8988T (cell line): Measurements from ENCODE around the gene SUN1.
"Not testable (repeated sequence)": the region's sequence is repeated elsewhere in the genome, so short reads cannot be mapped to it uniquely, and the experiment has no call there.

Experiments used
- DNase-seq: peaks from one replicate; pipeline ENCODE4 v3.0.0; 2011

Gene SUN1

GRCh38 chr7:835021-835420 is 2.7 kb downstream of the SUN1 start:
- DNase-seq: no peak

- DNase-seq: no peak
Measured at GRCh38 chr7:835485-836401, 3.5 kb downstream of the SUN1 start.

GRCh38 chr7:836429-836828 is 4.2 kb downstream of the SUN1 start:
- peak; percentile 41 for DNase-seq

DNA sequence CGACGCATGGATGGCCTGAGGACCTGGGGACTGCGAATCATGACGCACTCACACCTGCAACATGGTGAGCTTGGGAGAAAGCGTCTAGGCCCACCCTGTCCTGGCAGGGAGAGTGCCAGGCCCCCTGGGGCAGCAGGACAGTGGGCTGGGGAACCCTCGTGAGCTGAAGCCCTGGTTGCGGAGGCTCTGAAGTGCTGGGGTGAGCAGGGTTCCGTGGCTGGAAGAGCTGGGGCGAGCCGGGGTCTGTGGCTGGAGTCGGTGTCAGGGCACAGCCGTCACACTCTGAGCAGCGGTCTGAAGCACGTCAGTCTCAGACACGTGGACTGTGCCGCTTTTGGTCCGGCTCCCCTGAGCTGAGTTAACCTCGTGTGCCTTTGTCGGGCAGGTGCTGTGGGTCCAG is 4.7 kb downstream of the SUN1 start:
- DNase-seq: no peak

GRCh38 chr7:840001-840600 is 7.8 kb downstream of the SUN1 start:
- DNase-seq: no peak

GRCh38 chr7:841943-842342 is 9.7 kb downstream of the SUN1 start:
- DNase-seq: no peak

DNA sequence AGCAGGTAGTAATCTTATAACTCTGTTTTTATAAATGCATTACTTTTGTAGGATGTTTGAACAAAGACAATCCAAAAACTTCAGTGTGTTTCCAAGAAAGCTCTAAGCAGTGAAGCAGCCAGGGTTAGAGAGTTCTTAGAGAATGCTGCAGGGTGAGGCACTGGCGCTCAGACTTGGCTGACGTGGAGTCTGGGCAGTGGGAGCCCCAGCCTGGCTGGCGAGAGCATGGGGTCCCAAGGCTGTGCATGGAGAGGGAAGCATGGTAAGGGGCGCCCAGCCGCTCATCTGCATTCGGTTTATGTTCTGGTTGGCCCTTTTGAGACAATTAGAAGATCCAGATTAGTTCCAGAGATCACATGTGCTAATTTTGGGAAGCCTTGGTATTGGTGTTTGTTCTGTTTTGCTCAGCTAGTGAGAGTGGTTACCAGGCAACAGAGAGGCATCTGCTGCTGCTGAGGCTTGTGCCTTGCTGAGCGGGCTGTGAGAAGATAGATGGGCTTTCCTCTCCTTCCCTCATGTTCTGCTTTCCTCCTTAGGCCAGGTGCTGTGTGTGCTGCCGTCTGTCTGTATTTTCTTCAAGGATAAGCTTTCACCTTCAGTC is 10.3 kb downstream of the SUN1 start:
- DNase-seq: no peak

DNA sequence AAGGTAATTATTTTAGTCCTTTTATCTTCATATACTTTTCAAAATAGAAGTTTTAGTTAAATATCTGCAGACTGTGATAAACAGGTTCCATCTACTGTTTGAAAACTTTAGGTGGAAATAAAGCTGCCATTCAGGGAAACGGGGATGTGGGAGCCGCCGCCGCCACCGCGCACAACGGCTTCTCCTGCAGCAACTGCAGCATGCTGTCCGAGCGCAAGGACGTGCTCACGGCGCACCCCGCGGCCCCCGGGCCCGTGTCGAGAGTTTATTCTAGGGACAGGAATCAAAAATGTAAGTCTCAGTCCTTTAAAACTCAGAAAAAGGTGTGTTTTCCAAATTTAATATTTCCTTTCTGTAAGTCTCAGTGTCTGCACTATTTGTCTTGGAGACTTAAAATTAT is 11.0 kb downstream of the SUN1 start:
- DNase-seq: no peak

DNA sequence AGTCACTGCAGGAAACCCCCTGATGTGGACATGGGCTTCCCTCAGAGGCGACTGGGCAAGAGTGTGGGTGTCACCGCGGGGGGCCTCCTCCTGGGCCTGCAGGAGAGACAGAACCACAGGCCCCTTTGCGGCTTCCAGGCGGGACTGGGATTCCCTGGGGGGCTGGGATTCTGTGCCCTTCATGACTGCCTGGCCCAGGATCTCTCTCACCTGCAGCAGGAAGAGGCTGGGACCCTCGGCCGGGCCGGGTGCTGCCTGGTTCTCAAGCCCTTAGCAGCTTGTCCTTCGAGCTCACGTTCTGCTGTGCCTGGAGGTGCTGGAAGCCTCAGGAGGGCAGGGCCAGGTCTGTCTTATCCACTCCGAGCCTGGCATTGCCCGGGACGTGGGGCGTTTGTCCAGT is 11.8 kb downstream of the SUN1 start:
- no peak for DNase-seq

DNA sequence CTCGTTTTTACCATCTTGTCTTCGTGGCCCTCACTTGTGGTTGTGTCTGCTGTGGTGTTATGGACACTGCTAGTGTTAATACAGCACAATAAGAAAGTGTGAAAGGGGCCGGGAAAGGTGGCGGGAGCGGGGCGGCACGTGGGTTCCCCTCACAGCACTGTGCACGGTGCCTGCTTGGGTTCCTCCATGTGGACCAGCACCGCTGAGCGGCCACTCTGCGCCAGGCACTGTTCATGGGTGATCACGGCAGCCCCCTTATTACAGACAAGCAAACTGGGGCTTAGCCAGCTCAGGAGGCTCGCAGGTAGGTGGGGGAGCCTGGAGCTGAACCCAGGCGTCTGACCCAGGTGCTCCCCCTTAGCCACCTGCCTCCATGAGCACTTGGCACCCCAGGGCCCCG is 12.2 kb downstream of the SUN1 start:
- DNase-seq: no peak

- no peak for DNase-seq
Measured at GRCh38 chr7:845091-845490, 12.8 kb downstream of the SUN1 start.

DNA sequence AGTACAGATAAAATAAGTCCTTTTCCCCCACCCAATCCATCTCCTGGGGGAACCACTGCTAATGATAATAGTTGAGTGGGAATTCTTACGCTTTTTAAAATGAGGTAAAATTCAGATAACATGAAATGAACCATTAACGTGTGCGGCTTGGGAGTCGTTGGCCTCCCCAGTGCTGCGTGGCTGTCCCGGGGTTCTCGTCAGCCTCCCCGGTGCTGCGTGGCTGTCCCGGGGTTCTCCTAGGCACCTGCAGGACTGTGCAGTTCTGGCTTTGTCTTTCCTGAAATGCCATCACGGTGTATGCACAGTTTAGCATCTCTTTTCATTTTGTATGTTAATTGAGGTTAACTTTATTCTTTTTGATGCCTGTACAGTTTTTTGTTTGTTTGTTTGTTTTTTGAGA is 13.5 kb downstream of the SUN1 start:
- DNase-seq: no peak

- not testable (repeated sequence) for DNase-seq
Measured at GRCh38 chr7:846958-847650, 14.8 kb downstream of the SUN1 start.

DNA sequence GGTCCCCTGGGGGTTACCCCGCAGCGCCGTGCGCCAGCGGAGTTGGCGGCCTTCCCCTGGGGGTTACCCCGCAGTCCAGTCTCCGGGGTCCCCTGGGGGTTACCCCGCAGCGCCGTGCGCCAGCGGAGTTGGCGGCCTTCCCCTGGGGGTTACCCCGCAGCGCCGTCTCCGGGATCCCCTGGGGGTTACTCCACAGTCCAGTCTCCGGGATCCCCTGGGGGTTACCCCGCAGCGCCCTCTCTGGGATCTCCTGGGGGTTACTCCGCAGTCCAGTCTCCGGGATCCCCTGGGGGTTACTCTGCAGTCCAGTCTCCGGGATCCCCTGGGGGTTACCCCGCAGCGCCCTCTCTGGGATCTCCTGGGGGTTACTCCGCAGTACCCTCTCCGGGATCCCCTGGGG is 15.5 kb downstream of the SUN1 start:
- not testable (repeated sequence) for DNase-seq

DNA sequence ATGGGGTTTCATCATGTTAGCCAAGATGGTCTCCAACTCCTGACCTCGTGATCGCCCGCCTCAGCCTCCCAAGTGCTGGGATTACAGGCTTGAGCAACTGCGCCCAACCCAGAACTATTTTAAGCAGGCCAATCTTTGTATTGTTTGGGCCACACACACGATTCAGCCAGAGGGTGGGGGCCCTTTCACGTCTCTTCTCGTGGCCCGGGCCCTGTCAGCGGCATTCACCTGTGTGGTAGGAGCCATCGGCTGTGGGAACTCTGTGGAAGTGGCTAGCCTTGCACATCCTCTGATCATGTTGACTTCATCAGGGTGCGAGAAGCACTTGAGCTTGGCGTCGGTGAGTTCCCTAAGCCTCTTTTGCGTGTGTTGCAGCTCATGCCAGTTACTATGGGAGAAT is 16.9 kb downstream of the SUN1 start:
- DNase-seq: no peak

DNA sequence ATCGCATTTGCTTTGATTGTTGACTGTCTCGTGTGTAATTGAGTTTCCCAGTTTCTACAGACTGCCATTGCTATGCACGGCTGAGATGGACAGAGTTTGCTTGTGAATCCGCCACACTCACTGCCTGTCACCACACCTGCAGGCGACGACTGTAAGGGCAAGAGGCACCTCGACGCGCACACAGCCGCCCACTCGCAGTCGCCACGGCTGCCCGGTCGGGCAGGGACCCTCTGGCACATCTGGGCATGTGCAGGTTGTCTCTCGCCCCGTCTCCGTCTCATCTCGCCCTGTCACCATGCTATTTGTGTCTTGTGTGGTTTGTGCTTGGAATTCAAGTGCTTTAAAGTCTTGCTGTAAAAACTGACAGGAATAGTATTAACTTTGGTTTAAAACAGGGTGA is 17.5 kb downstream of the SUN1 start:
- no peak for DNase-seq

DNA sequence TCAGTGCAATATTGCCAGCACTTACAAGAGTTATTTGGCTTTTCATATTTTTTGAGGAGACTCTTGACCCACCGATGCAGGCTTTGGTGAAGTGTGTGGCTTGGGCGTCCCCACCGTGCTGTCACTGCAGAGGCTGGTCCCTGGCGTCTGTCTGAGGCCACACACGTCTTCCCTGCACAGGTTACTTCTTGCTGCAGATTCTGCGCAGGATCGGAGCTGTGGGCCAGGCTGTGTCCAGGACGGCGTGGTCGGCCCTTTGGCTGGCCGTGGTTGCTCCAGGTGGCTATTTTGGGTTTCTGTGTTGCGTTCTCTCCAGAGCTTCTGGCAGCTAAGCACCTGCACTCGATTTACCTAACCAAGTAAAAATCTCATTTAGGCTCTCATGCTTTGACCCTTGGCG is 18.9 kb downstream of the SUN1 start:
- DNase-seq: no peak

GRCh38 chr7:853366-854117 is 21.3 kb downstream of the SUN1 start:
- DNase-seq: no peak

DNA sequence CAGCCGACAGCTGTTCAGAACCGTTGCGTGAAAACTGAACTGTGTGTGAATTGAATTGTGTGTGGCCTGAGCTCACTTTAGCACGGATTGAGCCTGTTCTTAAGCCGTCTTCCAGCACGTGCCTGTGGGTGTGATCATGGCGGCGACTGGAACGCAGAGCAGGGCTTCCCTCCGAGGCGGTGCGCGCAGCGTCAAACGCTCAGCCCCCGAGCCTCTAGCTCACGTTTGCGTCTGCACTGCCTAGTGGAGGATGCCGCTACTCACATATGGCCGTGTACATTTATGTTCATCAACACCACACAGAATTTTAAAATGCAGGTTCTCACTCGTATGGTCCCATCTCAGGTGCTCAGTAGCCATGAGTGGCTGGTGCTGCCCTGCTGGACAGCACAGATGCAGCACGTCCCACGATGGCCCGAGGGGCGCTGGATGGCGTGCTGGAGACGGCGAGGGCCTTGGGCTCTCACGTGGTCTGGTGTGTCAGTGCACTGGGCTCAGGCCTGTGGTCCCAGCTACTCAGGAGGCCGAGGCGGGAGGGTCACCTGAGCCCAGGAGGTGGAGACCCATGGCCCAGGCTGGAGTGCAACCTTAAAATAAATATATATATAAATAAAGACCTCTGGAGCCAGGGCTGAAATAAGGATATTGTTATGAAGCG is 22.0 kb downstream of the SUN1 start:
- DNase-seq: no peak

DNA sequence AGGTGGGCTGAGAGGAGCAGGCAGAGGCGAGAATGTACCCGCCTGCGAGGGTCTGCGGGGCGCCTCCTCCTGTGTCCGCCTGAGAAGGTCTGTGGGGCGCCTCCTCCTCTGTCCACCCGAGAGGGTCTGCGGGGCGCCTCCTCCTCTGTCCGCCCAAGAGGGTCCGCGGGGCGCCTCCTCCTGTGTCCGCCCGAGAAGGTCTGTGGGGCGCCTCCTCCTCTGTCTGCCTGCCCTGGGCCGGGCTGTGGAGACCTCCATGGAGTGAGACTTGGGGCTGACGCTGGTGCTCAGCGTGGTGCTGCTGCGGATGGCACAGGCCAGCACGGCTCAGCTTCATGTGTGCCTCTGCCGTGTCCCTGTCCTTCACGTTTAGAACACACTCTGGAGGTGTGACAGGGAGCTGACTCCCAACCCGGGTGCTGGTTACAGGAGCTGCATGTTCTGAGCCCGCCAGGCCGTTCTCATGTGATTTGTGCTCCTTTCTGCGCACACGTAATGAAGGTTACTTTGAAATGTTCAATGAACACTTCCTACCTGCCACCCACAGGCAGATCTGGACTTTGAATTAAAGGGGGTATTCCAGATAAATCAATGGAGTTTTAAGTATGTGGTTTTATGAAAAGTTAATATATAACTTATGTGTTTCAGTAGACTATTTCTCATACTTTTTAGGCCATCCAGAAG is 23.6 kb downstream of the SUN1 start:
- no peak for DNase-seq

GRCh38 chr7:856444-857095 is 24.3 kb downstream of the SUN1 start:
- DNase-seq: no peak
